GM19239 (cell line): ENCODE measurements around the gene MGME1.

Source experiments
- DNase-seq: peaks from one replicate; pipeline ENCODE4 v3.0.0; 2011; ENCODE audit warnings: low spot score; ENCODE audit not compliant: insufficient read length
- FAIRE-seq: peaks from 2 replicates; lab custom pipeline; 2011; peaks lifted over from hg19 to GRCh38; lab: Jason Lieb, UNC

MGME1 gene

GRCh38 chr20:17968366-17969277, at the start of gene MGME1, which contains the start of gene SNX5:
Gene MGME1 (plus strand): TSS chr20:17969018. CDS start chr20:17969860, 842 bp downstream.
Gene SNX5 (minus strand): TSS chr20:17968794. CDS start chr20:17968425, 369 bp downstream.
- peak; percentile 95 for FAIRE-seq

GRCh38 chr20:17919149-17919548, 49.7 kb upstream of the MGME1 start:
- FAIRE-seq (no peak), DNase-seq (no peak)

More at GRCh38 chr20:17968366-17969277, at the start of gene MGME1, which contains the start of gene SNX5:
- DNase-seq, result peak; percentile 85

DNA sequence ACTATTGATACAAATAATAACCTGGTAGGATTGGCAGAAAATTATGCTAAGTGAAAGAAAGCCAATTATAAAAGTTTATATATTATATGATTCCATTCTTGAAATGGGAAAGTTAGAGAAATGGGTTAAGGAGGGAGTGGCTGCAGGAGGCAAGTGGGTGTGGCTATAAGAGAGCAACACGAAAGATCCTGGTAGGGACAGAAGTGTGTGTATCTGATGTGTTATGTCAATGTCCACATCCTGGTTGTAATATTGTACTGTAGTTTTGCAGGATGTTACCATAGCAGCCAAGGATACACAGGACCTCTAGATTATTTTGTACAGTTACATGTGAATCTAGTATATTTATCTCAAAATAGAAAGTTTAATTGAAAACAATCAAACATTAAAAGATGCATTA, 47.0 kb upstream of the MGME1 start:
- DNase-seq (no peak), FAIRE-seq (no peak)

DNA sequence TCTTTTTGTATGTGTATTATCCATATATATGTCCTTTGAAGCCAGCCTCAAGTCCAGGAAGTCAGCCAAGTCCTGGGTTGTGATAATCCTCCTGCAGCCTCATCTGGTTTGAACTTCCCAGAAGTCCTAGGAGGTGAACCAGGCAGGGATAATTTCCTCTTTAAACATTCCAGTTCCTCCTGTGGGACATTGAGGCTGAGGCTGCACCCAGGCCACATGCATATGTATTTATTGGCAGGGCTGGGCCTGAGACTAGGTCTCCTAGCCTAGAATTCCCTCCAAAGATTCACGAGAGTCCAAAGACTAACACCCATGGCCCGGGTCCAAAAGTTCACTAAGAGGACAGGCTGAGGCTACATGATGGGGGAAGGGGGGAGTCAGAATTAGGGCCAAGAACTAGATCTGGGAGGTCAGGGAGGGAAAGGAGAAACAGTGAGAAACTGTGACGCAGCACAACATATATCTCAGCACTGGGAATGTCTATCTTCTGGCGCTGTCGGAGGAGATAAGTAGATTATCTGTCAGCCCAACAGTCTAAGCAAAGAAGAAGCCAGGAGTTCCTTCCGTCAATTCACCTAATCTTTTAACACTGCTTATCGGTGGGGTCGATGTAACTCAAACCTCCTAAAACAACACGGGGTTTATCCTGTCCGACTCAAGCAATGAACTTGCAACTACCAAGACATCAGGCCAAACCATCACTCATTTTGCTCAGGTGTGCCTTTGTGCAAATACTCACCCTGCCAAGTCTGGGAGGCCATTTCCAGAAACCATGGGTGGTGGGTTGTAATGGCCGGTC, 43.5 kb upstream of the MGME1 start:
- FAIRE-seq (no peak), DNase-seq (no peak)

GRCh38 chr20:17925940-17926300, 42.9 kb upstream of the MGME1 start:
- FAIRE-seq (no peak), DNase-seq (no peak)

DNA sequence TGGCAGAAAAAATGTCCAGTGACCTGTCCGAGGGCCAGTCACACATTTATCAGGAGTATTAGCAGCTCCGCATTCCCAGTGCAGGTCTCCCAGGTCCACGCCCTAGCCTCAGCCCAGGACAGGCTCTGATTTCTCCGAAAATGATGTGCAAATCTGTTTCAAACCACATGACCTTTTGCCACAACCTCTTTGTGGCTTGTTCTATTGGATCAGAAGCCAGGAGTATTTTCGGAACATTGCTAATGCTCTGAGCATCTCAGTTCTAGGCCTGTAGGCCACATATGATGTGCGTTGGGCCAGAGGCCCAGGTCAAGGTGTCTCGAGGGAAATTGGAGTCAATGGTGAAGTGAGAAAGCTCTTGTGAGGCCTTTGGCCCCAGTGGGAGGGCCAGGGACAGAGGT, 40.6 kb upstream of the MGME1 start:
- DNase-seq, result no peak
- no peak for FAIRE-seq

GRCh38 chr20:17928633-17929311, 40.0 kb upstream of the MGME1 start:
- FAIRE-seq, result no peak

GRCh38 chr20:17931513-17931912, 37.3 kb upstream of the MGME1 start:
- DNase-seq (no peak), FAIRE-seq (no peak)

More at GRCh38 chr20:17928633-17929311, 40.0 kb upstream of the MGME1 start:
- DNase-seq, result no peak

- FAIRE-seq, result no peak
- no peak for DNase-seq
Observed at GRCh38 chr20:17932396-17932795, 36.4 kb upstream of the MGME1 start.

DNA sequence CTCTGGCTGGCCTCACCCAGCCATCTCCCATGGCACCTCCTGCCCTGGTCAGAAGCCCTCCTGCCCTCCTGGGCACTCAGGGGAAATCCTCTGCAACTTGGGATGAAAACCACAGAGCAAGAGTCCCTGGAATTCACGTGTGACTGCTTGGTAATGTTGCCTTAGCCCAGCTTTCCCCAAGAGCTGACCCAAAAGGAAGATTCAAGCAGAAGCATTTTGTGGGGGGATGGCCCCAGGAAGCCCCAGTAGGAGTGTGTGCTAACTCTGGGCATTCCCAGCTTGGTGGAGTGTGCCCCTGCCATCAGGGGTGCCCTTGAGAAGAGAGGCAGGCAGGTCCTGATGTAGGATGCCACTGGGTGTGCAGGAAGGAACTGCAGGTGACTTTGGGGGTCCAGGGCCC, 35.7 kb upstream of the MGME1 start:
- DNase-seq, result no peak
- FAIRE-seq, result no peak

DNA sequence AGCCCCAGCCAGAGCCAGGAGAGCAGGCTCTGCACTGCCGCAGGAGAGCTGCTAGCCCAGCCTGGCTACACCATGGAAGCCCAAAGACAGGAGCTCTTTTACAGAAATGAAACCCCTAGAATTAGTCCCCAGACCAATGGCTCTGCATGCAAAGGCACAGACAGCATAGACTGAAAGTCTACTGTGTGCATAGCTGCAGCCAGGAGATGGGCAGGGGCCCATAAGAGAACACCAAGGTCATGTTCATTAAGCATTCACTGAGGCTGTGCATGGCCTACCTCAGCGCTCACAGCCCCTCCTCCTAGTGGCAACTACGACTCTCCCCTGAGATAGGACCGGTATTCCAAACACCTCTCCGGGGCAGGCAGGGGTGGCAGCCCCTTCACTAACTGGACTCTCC, 35.1 kb upstream of the MGME1 start:
- FAIRE-seq (no peak), DNase-seq (no peak)

GRCh38 chr20:17934141-17934862, 34.5 kb upstream of the MGME1 start:
- DNase-seq (no peak), FAIRE-seq (no peak)

- no peak for FAIRE-seq
- no peak for DNase-seq
Observed at GRCh38 chr20:17935186-17935585, 33.6 kb upstream of the MGME1 start.

DNA sequence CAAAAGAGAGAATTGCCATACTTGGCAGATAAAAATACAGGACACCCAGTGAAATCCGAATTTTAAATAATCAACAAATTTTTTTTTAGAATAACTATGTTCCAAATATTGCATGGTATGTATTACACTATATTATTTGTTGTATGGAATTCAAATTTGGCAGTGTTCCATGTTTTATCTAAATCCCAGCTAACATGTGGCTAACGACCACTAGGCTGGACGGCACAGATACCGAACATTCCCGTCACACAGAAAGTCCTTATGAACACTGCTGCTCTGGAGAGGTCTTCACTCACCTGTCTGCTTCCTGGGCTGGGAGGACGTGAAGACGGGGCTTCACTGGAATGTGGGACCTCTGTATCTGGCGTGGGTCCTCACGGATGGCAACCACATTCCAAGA, 33.1 kb upstream of the MGME1 start:
- FAIRE-seq, result no peak
- DNase-seq, result no peak

GRCh38 chr20:17936286-17936760, 32.5 kb upstream of the MGME1 start:
- no peak for FAIRE-seq

DNA sequence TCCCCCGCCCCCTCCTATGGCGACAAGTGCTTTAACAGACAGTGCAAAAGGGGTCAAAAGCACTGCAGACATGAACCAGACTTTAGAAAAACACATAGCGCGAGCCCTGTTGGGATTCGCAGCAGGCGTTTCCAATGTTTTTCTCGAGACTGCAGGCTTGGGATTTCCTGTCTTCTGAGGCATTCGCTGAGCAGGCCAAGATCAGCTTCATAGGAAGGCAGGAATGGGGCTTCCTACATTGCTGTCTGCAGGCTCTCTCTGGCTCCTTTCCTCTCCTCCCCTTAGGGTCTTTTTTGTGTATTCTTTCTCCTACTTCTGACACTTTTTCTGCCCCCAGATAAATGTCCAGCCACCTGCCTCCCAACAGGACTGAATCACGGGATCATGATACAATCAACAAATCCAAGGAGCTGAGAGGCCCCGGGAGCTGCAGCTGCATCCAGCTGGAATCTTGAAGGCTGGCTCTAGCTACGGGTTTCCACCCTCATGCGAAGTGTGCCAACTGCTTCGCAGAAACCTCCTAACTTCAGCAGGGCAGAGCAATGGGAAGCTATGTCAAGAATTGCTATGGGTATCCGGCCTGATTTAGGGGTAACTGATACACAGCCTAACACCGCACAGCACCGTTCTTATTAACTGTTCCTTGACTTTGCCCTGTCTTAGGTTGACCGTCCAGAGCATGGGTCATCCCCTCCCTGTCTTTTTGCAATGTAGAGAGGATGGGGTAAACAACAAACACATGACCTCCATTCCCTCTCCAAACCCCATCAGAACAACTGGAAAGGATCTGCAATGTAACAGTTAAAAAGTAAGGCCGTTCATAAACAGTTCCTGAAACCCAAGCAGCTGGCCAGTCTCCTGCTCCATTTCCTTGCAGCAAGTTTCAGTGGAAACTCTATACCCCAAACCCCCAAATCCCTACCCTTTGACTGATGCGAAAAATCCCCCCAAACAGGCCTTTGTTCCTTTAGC, 31.8 kb upstream of the MGME1 start:
- DNase-seq (no peak), FAIRE-seq (no peak)

More at GRCh38 chr20:17936286-17936760, 32.5 kb upstream of the MGME1 start:
- no peak for DNase-seq

- FAIRE-seq (peak; percentile 93), DNase-seq (peak; percentile 67)
Observed at GRCh38 chr20:17938871-17939619, 29.8 kb upstream of the MGME1 start.
